ENCODE measurements around the gene RAB11FIP4. TPM values are rescaled to one million over a fixed set of nuclear protein-coding genes. Genes with fewer than 3 reads are reported as not detected.

Gene RAB11FIP4
- total and polyA plus RNA-seq, 2 of the 13 experiments (the other 11 are each of a cell fraction or from before 2014, with no cell fraction given) = 28.0 to 89.3 TPM

DNA sequence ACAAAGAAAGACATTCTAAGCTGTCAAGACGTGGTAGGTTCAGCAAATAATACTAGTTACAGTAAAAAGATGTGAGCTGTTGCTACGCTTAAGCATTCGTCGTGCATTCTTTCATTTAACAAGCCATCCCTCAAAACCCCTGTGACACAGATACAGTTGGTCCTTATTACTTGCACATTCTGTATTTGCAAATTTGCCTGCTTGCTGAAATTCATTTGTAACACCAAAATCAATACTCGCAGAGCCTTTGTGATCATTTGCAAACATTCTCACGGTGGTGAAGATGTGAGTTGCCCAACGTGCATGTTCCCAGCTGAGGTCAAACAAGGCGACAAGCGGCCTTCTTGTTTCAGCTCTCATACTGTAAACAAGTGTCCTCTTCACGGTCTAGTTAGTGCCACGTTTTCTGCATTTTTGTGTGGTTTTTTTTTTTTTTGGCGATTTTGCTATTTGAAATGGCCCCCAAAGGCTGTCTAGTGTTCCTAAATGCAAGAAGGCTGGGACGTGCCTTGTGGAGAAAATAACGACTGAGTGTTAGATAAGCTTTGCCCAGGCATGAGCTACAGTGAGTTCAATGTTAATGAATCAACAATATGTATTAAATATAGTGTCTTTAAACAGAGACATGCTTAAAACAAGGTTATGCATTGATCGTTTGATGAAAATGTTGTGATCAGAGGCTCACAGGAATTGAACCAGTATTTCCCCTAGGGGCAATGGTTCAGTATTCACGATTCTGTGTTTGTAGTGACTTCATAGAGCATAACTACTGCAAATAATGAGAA lies 84.1 kb downstream of the RAB11FIP4 start (continued):
- TF ChIP-seq ZNF350 (CRISPR knock-in tag; IDR thresholded peaks at IDR 0.05; ENCODE audit: borderline replicate concordance, low read depth) = peak; percentile 73
- peak; percentile 36 for TF ChIP-seq YY1 (IDR thresholded peaks at IDR 0.05; ENCODE audit: insufficient read depth, insufficient replicate concordance, low read depth, low read length)
- TF ChIP-seq ZNF703 (CRISPR knock-in tag; IDR thresholded peaks at IDR 0.05; ENCODE audit: borderline replicate concordance) = no peak
- TF ChIP-seq MZF1 (CRISPR knock-in tag; IDR thresholded peaks at IDR 0.05; ENCODE audit: borderline replicate concordance) = no peak
- TF ChIP-seq, protein P1, sequence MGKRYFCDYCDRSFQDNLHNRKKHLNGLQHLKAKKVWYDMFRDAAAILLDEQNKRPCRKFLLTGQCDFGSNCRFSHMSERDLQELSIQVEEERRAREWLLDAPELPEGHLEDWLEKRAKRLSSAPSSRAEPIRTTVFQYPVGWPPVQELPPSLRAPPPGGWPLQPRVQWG (CRISPR knock-in tag; IDR thresholded peaks at IDR 0.05; ENCODE audit: borderline replicate concordance, low read depth) = no peak
- TF ChIP-seq KDM5A (IDR thresholded peaks at IDR 0.05; ENCODE audit: borderline replicate concordance, low read length) = no peak
- no peak; the same call in 1 of the 2 replicates for TF ChIP-seq MTA1 (CRISPR knock-in tag; IDR thresholded peaks at IDR 0.05; ENCODE audit: borderline replicate concordance)
- TF ChIP-seq CEBPB (IDR thresholded peaks at IDR 0.05; ENCODE audit: borderline replicate concordance, low read depth, low read length) = peak; percentile 96
- TF ChIP-seq ARHGAP35 (CRISPR knock-in tag; IDR thresholded peaks at IDR 0.05; ENCODE audit: borderline replicate concordance) = no peak
- 0 out of 2 replicates have a peak, but pooled peaks have one; percentile 34 for TF ChIP-seq ZNF501 (CRISPR knock-in tag; IDR thresholded peaks at IDR 0.05)
- TF ChIP-seq NR1H2 (CRISPR knock-in tag; IDR thresholded peaks at IDR 0.05; ENCODE audit: borderline replicate concordance, low read depth) = no peak; the same call in 1 of the 2 replicates
- TF ChIP-seq, protein P2, sequence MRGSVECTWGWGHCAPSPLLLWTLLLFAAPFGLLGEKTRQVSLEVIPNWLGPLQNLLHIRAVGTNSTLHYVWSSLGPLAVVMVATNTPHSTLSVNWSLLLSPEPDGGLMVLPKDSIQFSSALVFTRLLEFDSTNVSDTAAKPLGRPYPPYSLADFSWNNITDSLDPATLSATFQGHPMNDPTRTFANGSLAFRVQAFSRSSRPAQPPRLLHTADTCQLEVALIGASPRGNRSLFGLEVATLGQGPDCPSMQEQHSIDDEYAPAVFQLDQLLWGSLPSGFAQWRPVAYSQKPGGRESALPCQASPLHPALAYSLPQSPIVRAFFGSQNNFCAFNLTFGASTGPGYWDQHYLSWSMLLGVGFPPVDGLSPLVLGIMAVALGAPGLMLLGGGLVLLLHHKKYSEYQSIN (CRISPR knock-in tag; IDR thresholded peaks at IDR 0.05; ENCODE audit: borderline replicate concordance) = no peak
- TF ChIP-seq RFX1 (IDR thresholded peaks at IDR 0.05) = no peak
- peak; percentile 70; the same call in 1 of the 2 replicates for TF ChIP-seq KMT2A (CRISPR knock-in tag; IDR thresholded peaks at IDR 0.05)
- TF ChIP-seq NPAS2 (CRISPR knock-in tag; IDR thresholded peaks at IDR 0.05; ENCODE audit: borderline replicate concordance) = no peak
- TF ChIP-seq, protein P3, sequence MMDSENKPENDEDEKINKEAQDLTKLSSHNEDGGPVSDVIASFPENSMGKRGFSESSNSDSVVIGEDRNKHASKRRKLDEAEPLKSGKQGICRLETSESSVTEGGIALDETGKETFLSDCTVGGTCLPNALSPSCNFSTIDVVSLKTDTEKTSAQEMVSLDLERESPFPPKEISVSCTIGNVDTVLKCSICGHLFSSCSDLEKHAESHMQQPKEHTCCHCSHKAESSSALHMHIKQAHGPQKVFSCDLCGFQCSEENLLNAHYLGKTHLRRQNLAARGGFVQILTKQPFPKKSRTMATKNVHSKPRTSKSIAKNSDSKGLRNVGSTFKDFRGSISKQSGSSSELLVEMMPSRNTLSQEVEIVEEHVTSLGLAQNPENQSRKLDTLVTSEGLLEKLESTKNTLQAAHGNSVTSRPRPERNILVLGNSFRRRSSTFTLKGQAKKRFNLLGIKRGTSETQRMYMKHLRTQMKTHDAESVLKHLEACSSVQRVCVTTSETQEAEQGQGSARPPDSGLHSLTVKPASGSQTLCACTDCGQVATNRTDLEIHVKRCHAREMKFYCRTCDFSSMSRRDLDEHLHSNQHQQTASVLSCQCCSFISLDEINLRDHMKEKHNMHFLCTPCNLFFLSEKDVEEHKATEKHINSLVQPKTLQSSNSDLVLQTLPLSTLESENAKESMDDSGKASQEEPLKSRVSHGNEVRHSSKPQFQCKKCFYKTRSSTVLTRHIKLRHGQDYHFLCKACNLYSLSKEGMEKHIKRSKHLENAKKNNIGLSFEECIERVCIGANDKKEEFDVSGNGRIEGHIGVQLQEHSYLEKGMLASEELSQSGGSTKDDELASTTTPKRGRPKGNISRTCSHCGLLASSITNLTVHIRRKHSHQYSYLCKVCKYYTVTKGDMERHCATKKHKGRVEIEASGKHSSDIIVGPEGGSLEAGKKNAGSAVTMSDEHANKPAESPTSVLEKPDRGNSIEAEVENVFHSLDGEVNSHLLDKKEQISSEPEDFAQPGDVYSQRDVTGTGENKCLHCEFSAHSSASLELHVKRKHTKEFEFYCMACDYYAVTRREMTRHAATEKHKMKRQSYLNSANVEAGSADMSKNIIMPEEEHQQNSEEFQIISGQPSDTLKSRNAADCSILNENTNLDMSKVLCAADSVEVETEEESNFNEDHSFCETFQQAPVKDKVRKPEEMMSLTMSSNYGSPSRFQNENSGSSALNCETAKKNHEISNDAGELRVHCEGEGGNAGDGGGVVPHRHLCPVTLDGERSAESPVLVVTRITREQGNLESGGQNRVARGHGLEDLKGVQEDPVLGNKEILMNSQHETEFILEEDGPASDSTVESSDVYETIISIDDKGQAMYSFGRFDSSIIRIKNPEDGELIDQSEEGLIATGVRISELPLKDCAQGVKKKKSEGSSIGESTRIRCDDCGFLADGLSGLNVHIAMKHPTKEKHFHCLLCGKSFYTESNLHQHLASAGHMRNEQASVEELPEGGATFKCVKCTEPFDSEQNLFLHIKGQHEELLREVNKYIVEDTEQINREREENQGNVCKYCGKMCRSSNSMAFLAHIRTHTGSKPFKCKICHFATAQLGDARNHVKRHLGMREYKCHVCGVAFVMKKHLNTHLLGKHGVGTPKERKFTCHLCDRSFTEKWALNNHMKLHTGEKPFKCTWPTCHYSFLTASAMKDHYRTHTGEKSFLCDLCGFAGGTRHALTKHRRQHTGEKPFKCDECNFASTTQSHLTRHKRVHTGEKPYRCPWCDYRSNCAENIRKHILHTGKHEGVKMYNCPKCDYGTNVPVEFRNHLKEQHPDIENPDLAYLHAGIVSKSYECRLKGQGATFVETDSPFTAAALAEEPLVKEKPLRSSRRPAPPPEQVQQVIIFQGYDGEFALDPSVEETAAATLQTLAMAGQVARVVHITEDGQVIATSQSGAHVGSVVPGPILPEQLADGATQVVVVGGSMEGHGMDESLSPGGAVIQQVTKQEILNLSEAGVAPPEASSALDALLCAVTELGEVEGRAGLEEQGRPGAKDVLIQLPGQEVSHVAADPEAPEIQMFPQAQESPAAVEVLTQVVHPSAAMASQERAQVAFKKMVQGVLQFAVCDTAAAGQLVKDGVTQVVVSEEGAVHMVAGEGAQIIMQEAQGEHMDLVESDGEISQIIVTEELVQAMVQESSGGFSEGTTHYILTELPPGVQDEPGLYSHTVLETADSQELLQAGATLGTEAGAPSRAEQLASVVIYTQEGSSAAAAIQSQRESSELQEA (CRISPR knock-in tag; IDR thresholded peaks at IDR 0.05; ENCODE audit: not compliant biosample characterization) = no peak
- no peak for TF ChIP-seq DNMT3B (CRISPR knock-in tag; conservative IDR thresholded peaks at IDR 0.05)
- TF ChIP-seq MTF2 (CRISPR knock-in tag; IDR thresholded peaks at IDR 0.05; ENCODE audit: borderline replicate concordance) = no peak
- no peak for TF ChIP-seq ZNF720 (CRISPR knock-in tag; IDR thresholded peaks at IDR 0.05)
- TF ChIP-seq NFATC3 (CRISPR knock-in tag; IDR thresholded peaks at IDR 0.05) = no peak

Data from HepG2 (cell line).